GM10266 (cell line): ENCODE measurements around the gene RBFOX2.

ENCODE experiments used
- DNase-seq: peaks from one replicate; pipeline ENCODE4 v3.0.0; 2012; ENCODE audit errors: extremely low spot score
- CTCF ChIP-seq: IDR thresholded peaks from 2 replicates; pipeline ENCODE4 v1.5.1; 2012; ENCODE audit warnings: mild to moderate bottlenecking, low read depth; ENCODE audit not compliant: control insufficient read depth, insufficient read depth; ENCODE audit errors: missing control alignments

RBFOX2 gene

GRCh38 chr22:35736701-35737100 lies 291.9 kb downstream of the RBFOX2 start:
- no peak for DNase-seq
- TF ChIP-seq CTCF: no peak

GRCh38 chr22:35736166-35736565 lies 292.5 kb downstream of the RBFOX2 start:
- no peak for DNase-seq
- TF ChIP-seq CTCF: no peak

- no peak for DNase-seq
- TF ChIP-seq CTCF: no peak
Measured at GRCh38 chr22:35735542-35735941, 293.1 kb downstream of the RBFOX2 start.

- DNase-seq: no peak
- no peak for TF ChIP-seq CTCF
Measured at GRCh38 chr22:35734517-35734827, 294.2 kb downstream of the RBFOX2 start.

GRCh38 chr22:35733791-35734516 lies 294.7 kb downstream of the RBFOX2 start:
- no peak for DNase-seq
- no peak for TF ChIP-seq CTCF

DNA sequence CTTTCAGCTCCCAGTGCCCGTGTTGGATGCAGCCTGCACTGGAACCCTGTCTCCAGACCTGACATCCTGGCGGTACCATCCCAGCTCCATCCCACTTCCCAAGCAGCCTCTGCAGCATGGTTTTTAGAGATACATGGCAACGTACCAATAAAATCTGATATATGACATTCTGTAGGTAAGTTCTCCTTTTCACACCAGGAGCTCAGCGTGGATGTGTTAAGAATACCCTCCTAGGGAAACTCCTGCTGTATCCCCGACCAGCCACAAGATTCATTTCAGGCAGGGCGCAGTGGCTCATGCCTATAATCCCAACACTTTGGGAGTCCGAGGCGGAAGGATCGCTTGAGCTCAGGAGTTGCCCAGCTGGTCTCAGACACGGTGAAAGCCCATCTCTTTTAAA lies 295.6 kb downstream of the RBFOX2 start:
- TF ChIP-seq CTCF: no peak
- no peak for DNase-seq

DNA sequence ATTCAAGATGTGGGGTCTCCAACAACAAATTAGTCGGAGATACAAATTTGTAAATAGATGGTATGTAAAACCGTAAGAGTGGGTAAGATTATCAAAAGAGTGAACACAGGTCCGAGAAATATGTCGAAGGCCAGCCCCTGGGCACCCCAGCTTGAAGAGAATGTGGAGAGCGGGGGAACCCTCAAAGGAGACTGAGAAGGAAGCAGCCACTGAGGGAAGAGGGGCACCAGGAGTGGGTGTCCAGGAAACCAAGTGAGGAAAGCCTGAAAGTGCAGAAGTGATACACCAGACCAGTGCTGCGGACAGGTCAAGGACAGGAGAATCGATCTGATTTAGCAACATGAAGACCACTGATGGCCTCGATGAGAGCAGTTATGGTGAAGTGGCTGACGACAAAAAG lies 296.5 kb downstream of the RBFOX2 start:
- TF ChIP-seq CTCF: no peak
- no peak for DNase-seq
